GM21528 (cell line): Measurements from ENCODE around the gene ACTR5.

Experiments
- ATAC-seq: cut with Tn5 transposase; IDR thresholded peaks from one replicate; pipeline ENCODE4 v1.9.1; 2021; ENCODE audit warnings: mild to moderate bottlenecking, moderate library complexity; ENCODE audit not compliant: unreplicated experiment, low FRiP score

The ACTR5 gene

DNA sequence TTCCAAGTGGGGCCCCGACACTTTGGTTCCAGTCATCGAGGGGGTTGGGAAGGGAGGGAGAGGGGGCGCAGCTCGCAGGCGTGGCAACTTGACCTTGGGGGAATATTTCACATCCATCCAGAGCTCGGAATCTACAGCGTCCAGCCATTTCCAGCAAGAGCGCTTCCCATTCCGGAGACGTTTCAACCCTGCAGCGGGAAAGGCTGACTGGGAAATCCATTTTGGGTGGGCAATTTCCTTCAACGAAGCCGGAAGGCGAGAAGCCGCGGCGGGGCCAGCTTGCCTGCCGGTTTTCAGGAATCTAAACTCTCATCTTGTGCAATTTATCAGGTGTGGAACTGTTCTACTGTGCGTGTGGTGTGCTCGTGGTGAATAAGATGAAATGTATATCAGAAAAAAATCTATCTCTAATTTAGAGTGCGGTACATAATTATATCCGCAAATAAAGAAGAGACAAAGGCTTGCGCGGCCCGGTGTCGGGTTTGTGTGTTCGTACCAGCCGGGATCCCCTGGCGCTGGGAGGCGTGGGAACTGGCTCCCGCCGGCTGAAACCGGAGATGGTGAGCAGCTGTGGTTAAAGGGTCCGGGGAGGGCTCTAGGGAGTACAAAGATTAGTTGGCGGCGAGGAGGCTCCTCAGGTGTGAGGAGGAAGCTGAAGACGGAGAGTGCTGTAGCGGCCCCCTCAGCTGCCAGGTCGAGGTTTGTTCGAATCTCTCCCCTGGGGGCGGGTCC, 19.2 kb upstream of the ACTR5 start:
- ATAC-seq: no peak

GRCh38 chr20:38729767-38730166, 18.5 kb upstream of the ACTR5 start:
- ATAC-seq: no peak

GRCh38 chr20:38730167-38730988, 17.9 kb upstream of the ACTR5 start:
- no peak for ATAC-seq

- ATAC-seq: no peak
These were observed 17.1 kb upstream of the ACTR5 start for GRCh38 chr20:38730989-38731737.

DNA sequence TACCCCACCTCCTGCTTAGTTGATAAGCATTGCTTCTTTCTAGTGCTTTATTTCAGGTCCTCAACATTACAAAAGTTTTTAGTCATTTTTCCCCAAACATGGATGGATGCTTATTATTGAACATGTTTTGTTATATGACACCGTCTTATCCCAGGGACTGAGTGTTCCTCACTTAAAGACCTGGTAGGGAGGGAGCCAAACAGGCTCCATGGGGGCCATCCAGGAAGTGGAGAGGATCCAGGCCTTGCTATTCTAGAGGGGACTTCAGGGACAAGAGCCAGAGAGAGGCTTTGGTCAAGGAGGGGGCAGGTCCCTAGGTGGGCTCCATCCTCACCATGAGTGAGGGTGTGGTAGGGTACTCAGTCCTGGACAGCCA, 16.5 kb upstream of the ACTR5 start:
- ATAC-seq: no peak

GRCh38 chr20:38732981-38733380, 15.3 kb upstream of the ACTR5 start:
- ATAC-seq: no peak

GRCh38 chr20:38735172-38735571, 13.1 kb upstream of the ACTR5 start:
- ATAC-seq: no peak

- ATAC-seq: no peak
These were observed 10.4 kb upstream of the ACTR5 start for GRCh38 chr20:38737887-38738286.

DNA sequence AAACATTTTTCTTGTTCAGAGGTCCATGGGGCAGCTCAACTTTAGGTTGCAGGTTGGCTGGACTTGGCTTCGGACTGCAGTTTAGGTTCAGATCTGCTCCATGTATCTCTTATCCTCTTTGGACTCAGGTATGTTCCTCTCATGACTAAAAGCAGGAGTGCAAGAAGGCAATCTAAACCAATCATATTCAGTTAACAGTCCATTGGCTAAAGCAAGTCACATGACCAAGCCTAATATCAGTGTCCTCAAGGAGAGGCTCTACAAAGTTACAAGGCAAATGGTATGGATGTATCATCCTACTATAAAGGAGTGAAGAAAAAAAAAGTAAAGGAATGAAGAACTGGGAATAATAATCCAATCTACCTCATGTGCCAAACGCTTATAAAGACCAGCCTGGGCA, 2.5 kb upstream of the ACTR5 start:
- ATAC-seq: no peak

GRCh38 chr20:38747495-38748096, 664 bp upstream of the ACTR5 start:
- ATAC-seq: no peak

GRCh38 chr20:38748861-38749149, 545 bp downstream of the ACTR5 start:
- ATAC-seq: no peak

DNA sequence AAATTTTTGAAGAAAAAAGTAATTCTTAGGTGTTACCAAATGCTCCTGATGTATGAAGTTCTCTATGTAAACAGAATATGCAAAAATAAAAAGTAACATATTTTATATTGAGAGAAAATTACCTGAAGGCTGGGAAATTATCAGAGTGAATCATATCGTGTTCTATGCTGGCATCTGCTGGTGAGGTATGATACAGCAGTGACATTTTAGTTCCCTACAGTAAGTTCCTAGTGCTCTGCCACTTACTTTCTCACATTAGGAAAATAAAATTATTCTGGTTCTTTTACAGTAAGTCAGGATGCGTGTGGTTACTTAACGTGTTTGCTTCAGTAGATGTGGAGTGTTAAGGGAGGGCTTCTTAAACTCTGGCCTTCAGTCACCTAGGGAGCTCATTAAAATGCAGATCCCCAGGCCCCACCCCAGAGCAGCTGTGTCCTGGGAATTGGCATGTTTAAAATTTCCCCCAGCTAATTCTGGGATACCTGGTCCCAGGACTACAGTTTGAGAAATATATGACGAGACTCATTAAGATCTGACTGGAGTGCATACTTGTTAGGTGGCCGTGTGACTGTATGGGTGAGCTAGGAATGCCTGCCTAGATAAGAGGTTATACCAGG, 3.2 kb downstream of the ACTR5 start:
- ATAC-seq: no peak

DNA sequence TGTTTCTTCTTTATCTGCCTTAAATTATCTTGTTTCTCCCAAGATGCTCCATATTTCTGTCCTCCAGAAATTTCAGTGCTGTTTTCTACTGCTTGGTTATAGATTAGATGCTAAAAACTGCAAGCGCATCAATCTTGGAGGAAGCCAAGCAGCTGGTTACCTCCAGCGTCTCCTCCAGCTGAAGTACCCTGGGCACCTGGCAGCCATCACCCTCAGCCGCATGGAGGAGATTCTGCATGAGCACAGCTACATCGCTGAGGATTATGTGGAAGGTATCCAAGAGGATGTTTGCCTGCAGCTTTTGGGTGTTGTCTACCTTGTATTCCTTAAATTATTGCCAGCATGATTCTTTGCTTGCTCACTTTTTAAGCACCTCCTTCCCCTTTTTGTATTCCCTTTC, 3.8 kb downstream of the ACTR5 start:
- ATAC-seq: no peak

- ATAC-seq: no peak
These were observed 6.7 kb downstream of the ACTR5 start for GRCh38 chr20:38754924-38755323.

DNA sequence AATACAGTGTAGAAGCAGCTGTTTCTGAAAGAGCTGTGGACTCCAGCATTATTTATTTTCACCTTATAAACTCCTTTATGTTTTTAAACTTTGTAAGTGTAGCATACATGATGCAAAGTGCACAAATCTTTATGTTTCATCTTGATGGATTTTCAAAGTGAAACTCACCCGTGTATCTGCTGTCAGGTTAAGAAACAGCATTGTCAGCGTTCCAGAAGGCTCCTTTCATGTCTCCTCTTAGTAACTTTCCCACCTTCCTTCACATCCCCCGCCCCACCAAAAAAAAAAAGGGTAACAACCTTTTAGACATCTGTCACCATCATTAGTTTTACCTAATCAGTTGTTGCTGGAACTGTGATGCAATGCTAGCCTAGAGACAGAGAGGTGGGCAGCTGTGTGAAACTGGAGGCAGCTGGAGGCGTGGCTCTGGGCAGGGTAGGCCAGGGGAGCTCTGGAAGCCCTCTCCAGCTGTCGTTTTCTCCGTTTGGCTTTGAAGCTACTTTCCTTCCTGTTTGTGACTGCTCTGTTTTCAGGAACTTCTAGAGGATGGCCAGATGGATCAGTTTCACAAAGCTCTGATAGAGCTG, 7.2 kb downstream of the ACTR5 start:
- ATAC-seq: no peak

DNA sequence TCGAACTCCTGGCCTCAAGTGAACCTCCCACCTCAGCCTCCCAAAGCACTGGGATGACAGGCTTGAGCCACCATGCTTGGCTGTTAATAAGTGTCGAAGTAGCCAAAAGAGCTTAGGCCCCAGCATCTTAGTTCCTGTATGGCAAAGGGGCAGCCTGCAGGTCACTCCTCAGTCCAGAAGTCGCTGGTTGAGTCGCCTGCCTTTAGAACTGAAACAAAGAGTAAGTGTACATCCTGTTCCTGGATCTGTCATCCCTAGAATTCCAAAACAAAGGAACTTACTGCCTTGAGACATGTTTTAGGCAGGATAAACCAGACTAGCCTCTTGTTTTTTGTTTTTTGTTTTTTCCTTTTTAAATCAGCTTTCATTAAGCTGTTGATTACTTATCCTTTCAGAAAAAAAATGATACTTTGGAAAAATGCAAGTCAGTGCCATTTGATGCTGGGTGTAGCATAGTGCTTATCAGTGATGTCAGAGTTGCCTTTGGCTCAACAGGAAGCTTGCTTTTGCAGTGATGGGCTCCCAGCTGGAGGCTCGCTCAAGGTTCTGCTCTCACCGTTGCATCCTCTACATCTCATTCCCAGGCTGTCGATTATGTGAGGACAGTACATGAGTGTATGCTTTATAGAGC, 9.0 kb downstream of the ACTR5 start:
- ATAC-seq: no peak

GRCh38 chr20:38759106-38759505, 10.8 kb downstream of the ACTR5 start:
- ATAC-seq: no peak

DNA sequence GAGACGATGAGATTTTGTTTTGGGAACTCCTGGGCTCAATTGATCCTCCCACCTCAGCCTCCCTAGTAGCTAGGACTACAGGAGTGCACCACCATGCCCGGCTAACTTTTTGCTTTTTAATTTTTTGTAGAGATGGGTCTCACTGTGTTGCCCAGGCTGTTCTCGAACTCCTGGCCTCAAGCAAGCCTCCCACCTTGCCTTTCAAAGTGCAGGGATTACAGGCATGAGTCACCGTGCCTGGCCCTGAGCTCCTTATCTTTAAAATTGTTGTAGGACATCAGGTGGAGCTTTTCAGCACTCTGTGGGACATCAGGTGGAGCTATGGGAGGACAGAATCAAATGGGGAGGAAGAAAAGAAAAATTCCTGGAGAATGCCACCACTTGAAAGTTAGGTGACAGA, 12.7 kb downstream of the ACTR5 start:
- ATAC-seq: no peak

DNA sequence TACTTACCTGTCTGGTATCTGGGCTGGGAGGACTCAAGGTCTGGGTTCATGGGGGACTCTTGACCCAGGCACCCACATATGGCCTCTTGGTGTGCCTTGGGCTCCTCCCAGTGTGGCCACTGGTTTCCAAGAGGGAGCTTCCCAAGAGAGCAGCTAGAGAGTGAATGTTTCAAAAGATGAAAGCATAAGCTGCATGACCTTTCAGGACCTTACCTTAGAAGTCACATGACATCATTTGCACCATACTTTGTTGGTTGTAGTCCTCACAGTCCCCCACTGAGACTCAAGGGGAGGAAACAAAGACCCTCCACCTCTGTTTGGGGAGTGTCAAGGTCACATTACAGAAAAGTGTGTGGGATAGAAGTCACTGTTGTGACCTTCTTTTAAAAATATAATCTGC, 13.9 kb downstream of the ACTR5 start:
- ATAC-seq: no peak

- no peak for ATAC-seq
These were observed 15.4 kb downstream of the ACTR5 start for GRCh38 chr20:38763616-38764015.
